ENCODE results near the gene HERC2.

- no peak for TF ChIP-seq CTCF (IDR thresholded peaks at IDR 0.05; ENCODE audit: low read depth, low read length)
- no peak for TF ChIP-seq MYC (IDR thresholded peaks at IDR 0.05; ENCODE audit: low read depth, low read length)
- no peak for TF ChIP-seq MAX (IDR thresholded peaks at IDR 0.05; ENCODE audit: low read depth, low read length)
These were observed 190.0 kb downstream of the HERC2 start for GRCh38 chr15:28131946-28132345.
